Neural progenitor cell (in vitro differentiated cells): ENCODE measurements around the gene SEPTIN8.

Experiments used
- EZH2 ChIP-seq: fragments of 200-600 bp; sonication (generic); IDR thresholded peaks from 2 replicates; pipeline ENCODE4 v1.6.1; 2017; ENCODE audit warnings: antibody characterized with exemption, mild to moderate bottlenecking, moderate library complexity
- EZH2phosphoT487 ChIP-seq: fragments of 200-600 bp; sonication (generic); IDR thresholded peaks from 2 replicates; pipeline ENCODE4 v1.6.1; 2017; ENCODE audit warnings: antibody characterized with exemption
- TF ChIP-seq, protein P1 (sequence below): fragments of 200-600 bp; sonication (generic); IDR thresholded peaks from 2 replicates; pipeline ENCODE4 v1.5.1; 2017; ENCODE audit warnings: antibody characterized with exemption, mild to moderate bottlenecking

DNA sequence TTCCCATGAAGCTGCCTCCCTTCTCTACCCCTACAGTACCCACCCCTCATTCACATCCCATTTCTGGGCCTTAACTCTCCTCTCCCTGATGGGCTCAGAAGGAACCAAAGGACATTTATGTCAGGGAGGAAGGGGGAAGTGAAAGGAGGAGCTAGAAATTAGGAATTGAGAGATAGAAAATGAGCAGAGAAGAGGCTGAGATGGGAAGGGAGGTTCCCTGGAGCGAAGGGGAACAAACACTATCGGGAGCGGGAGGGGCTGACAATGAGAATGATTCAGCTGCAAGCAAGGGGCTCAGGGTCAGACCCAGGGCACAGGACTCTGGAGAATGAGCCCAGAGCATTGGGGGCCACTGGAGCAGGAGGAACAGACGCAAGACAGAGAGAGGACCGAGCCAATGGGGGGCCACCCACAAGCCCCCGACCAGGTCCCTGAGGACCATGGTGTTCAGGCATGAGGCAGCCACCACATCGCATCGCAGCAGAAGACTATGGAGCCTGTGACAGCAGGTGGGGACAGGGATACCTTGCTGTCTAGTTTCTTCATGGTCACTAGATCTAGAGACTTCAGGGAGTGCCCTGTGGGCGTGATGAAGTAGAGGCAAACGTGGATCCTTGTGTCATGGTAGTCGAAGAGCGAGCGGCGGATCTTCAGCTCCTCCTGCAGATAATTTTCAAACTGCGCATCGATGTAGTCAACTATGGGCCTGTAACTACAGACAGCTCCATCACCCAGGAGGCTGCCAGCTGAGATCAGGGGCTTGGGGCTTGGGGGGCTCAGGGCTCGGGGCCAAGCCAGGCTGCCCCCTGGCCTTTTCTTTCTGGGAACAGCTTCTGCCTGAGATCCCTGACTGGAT lies 13.6 kb downstream of the SEPTIN8 start:
- no peak for TF ChIP-seq EZH2
- TF ChIP-seq, protein P1, sequence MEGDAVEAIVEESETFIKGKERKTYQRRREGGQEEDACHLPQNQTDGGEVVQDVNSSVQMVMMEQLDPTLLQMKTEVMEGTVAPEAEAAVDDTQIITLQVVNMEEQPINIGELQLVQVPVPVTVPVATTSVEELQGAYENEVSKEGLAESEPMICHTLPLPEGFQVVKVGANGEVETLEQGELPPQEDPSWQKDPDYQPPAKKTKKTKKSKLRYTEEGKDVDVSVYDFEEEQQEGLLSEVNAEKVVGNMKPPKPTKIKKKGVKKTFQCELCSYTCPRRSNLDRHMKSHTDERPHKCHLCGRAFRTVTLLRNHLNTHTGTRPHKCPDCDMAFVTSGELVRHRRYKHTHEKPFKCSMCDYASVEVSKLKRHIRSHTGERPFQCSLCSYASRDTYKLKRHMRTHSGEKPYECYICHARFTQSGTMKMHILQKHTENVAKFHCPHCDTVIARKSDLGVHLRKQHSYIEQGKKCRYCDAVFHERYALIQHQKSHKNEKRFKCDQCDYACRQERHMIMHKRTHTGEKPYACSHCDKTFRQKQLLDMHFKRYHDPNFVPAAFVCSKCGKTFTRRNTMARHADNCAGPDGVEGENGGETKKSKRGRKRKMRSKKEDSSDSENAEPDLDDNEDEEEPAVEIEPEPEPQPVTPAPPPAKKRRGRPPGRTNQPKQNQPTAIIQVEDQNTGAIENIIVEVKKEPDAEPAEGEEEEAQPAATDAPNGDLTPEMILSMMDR = no peak
- no peak for TF ChIP-seq EZH2phosphoT487
